Measurements from ENCODE around the gene SLC16A2.

SLC16A2 gene

GRCh38 chrX:74382613-74383012, 38.7 kb upstream of the SLC16A2 start:
- peak; percentile 98 for ATAC-seq
- TF ChIP-seq ZNF8 (CRISPR knock-in tag; IDR thresholded peaks at IDR 0.05) (no peak), PATZ1 (CRISPR knock-in tag; IDR thresholded peaks at IDR 0.05; ENCODE audit: borderline replicate concordance) (no peak), ISL1 (CRISPR knock-in tag; IDR thresholded peaks at IDR 0.05) (no peak), ESRRG (CRISPR knock-in tag; IDR thresholded peaks at IDR 0.05) (no peak), TSHZ2 (CRISPR knock-in tag; IDR thresholded peaks at IDR 0.05) (no peak), PPARA (CRISPR knock-in tag; IDR thresholded peaks at IDR 0.05; ENCODE audit: borderline replicate concordance) (no peak), ZNF70 (CRISPR knock-in tag; IDR thresholded peaks at IDR 0.05) (no peak), ZNF565 (CRISPR knock-in tag; conservative IDR thresholded peaks at IDR 0.05; ENCODE audit: low read depth) (no peak)

GRCh38 chrX:74383611-74384010, 37.7 kb upstream of the SLC16A2 start:
- peak; percentile 93 for ATAC-seq
- TF ChIP-seq ESRRG (CRISPR knock-in tag; IDR thresholded peaks at IDR 0.05) (no peak), ZFP30 (CRISPR knock-in tag; IDR thresholded peaks at IDR 0.05) (no peak), ZFP3 (CRISPR knock-in tag; IDR thresholded peaks at IDR 0.05) (no peak), ARNTL (CRISPR knock-in tag; IDR thresholded peaks at IDR 0.05; ENCODE audit: borderline replicate concordance, low read depth) (no peak), CSRNP3 (CRISPR knock-in tag; IDR thresholded peaks at IDR 0.05) (no peak), POU6F1 (CRISPR knock-in tag; IDR thresholded peaks at IDR 0.05; ENCODE audit: borderline replicate concordance, low read depth) (no peak), OSR1 (CRISPR knock-in tag; IDR thresholded peaks at IDR 0.05) (no peak), TOX (CRISPR knock-in tag; IDR thresholded peaks at IDR 0.05; ENCODE audit: borderline replicate concordance) (no peak), SNAI2 (CRISPR knock-in tag; IDR thresholded peaks at IDR 0.05) (no peak), PPARA (CRISPR knock-in tag; IDR thresholded peaks at IDR 0.05; ENCODE audit: borderline replicate concordance) (no peak), RARB (CRISPR knock-in tag; IDR thresholded peaks at IDR 0.05) (no peak), CREB5 (CRISPR knock-in tag; IDR thresholded peaks at IDR 0.05; ENCODE audit: low read depth) (no peak), BACH2 (CRISPR knock-in tag; IDR thresholded peaks at IDR 0.05; ENCODE audit: borderline replicate concordance) (no peak), ZNF8 (CRISPR knock-in tag; IDR thresholded peaks at IDR 0.05) (no peak), ZC3H10 (CRISPR knock-in tag; IDR thresholded peaks at IDR 0.05) (no peak)

GRCh38 chrX:74389016-74389722, 32.1 kb upstream of the SLC16A2 start:
- no peak for ATAC-seq
- TF ChIP-seq ZFP3 (CRISPR knock-in tag; IDR thresholded peaks at IDR 0.05) (no peak), ZNF70 (CRISPR knock-in tag; IDR thresholded peaks at IDR 0.05) (no peak), GLIS3 (CRISPR knock-in tag; IDR thresholded peaks at IDR 0.05) (no peak), CREB5 (CRISPR knock-in tag; IDR thresholded peaks at IDR 0.05; ENCODE audit: low read depth) (no peak), RARB (CRISPR knock-in tag; IDR thresholded peaks at IDR 0.05) (no peak), TSHZ2 (CRISPR knock-in tag; IDR thresholded peaks at IDR 0.05) (no peak), OSR1 (CRISPR knock-in tag; IDR thresholded peaks at IDR 0.05) (no peak), CSRNP3 (CRISPR knock-in tag; IDR thresholded peaks at IDR 0.05) (no peak), CSDC2 (CRISPR knock-in tag; IDR thresholded peaks at IDR 0.05) (no peak), ZNF8 (CRISPR knock-in tag; IDR thresholded peaks at IDR 0.05) (no peak), ZC3H10 (CRISPR knock-in tag; IDR thresholded peaks at IDR 0.05) (no peak)

All from SK-N-SH treated with all-trans-retinoic acid at 6 μM for 48 hours (cell line).